A673 (cell line): ENCODE measurements around the gene FBXW5. TPM values are rescaled to one million over a fixed set of nuclear protein-coding genes. Genes with fewer than 3 reads are reported as not detected.

Source experiments
- BruUV-seq: library from RNA; stranded (reverse); fragments of 400-500 nt; replicated peaks from 2 replicates; lab custom pipeline; 2021; lab: Mats Ljungman, UMichigan
- CTCF ChIA-PET: fragments of 300-600 bp; sonication (Branson Sonifier 250); formaldehyde crosslinking; loops from one replicate; lab custom pipeline; 2022; ENCODE audit warnings: antibody characterized with exemption; lab: Charles Lee
- POLR2A ChIA-PET: fragments of 300-600 bp; sonication (Branson Sonifier 250); formaldehyde crosslinking; loops from one replicate; lab custom pipeline; 2022; ENCODE audit warnings: antibody characterized with exemption; ENCODE audit not compliant: low non-redundant PET; lab: Charles Lee
- DNase-seq: peaks from one replicate; pipeline ENCODE4 v3.0.0-alpha.2; 2015; ENCODE audit warnings: low spot score
- H3K27ac ChIP-seq: fragments of 200-600 bp; sonication (generic); 2 replicates; pipeline ENCODE4 v1.5.1; 2016; ENCODE audit warnings: mixed run types, low read depth, mild to moderate bottlenecking, mixed read lengths, antibody characterized with exemption, low read length; ENCODE audit not compliant: poor library complexity, severe bottlenecking
- H3K27me3 ChIP-seq: fragments of 200-600 bp; sonication (generic); replicated peaks from 2 replicates; pipeline ENCODE4 v1.6.1; 2017; ENCODE audit warnings: mixed run types, low read depth, mild to moderate bottlenecking, mixed read lengths, antibody characterized with exemption, low read length; ENCODE audit not compliant: insufficient read depth, poor library complexity
- H3K36me3 ChIP-seq: fragments of 200-600 bp; sonication (generic); 2 replicates; pipeline ENCODE4 v1.6.1; 2016; ENCODE audit warnings: mixed run types, mild to moderate bottlenecking, mixed read lengths, antibody characterized with exemption, low read length; ENCODE audit not compliant: insufficient read depth, poor library complexity, severe bottlenecking
- H3K4me1 ChIP-seq: fragments of 200-600 bp; sonication (generic); 2 replicates; pipeline ENCODE4 v1.6.1; 2017; ENCODE audit warnings: mixed run types, mild to moderate bottlenecking, mixed read lengths, antibody characterized with exemption, low read length; ENCODE audit not compliant: insufficient read depth, poor library complexity, severe bottlenecking
- H3K4me3 ChIP-seq: fragments of 200-600 bp; sonication (generic); 2 replicates; pipeline ENCODE4 v1.5.1; 2016; ENCODE audit warnings: low read depth, mixed run types, mild to moderate bottlenecking, mixed read lengths, low read length; ENCODE audit not compliant: poor library complexity, severe bottlenecking
- H3K9me3 ChIP-seq: fragments of 200-600 bp; sonication (generic); 2 replicates; pipeline ENCODE4 v1.6.1; 2016; ENCODE audit warnings: mixed run types, low read depth, mild to moderate bottlenecking, mixed read lengths, antibody characterized with exemption, low read length; ENCODE audit not compliant: poor library complexity, severe bottlenecking
- EZH2 ChIP-seq: fragments of 200-600 bp; sonication (generic); IDR thresholded peaks from 2 replicates; pipeline ENCODE4 v1.6.1; 2017; ENCODE audit warnings: borderline replicate concordance, low read depth, mild to moderate bottlenecking, mixed read lengths, antibody characterized with exemption, low read length; ENCODE audit not compliant: poor library complexity, severe bottlenecking
- intact Hi-C: fragments of 100-400 bp; cut with micrococcal nuclease; formaldehyde crosslinking; loops from one replicate; pipeline ENCODE4 v1.10.0; 2022; ENCODE audit not compliant: unreplicated experiment
- total RNA-seq: library from RNA; stranded (reverse); gene quantifications from 2 replicates; pipeline ENCODE4 v1.2.3, GENCODE V29; 2021
- TF ChIP-seq, protein P1 (sequence below): fragments of 300-800, 200-600 bp; sonication (generic); conservative IDR thresholded peaks from 2 replicates; pipeline ENCODE4 v1.5.1; 2017; ENCODE audit warnings: low read depth, mild to moderate bottlenecking, antibody characterized with exemption, low read length, moderate library complexity, mixed read lengths

The FBXW5 gene
- total RNA-seq, 1 experiment from 2014 or later: 81.8 TPM

DNA sequence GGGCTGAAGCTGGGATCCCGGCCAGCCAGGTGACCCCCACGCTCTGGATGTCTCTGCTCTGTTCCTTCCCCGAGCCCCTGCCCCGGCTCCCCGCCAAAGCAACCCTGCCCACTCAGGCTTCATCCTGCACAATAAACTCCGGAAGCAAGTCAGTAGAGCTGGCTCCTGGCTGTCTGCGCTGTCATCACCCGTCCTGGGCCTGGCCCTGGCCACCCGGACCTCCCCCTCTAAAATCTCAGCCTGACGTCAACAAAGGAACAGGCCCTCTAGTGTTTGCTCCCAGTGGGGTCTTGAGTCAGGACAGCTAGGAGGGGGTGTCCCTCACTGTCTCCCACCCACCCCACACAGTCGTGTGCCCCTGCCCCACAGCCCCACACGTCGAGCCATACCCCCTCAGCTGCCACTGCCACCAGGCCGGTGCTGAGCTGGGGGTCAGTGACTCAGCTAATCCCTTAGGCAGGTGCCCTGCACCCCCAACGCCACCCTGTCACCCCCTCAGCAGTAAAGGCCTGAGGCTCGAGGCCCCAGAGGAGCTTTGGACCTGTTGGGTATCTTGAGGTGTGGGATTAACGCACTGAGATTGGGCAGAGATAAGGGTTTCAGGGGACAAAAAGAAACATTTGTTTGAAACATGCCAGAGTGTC is 37.2 kb upstream of the FBXW5 start:
- peak; percentile 67 for DNase-seq
- no TSS peak for BruUV-seq
- intact Hi-C loops: no loop called here
- ChIA-PET POLR2A (no interaction called here), CTCF (no interaction called here)
- Histone ChIP-seq H3K9me3 (no peaks in the 10 kb centered on the region), H3K27ac (no peak overlapping the region), H3K27me3 (no peaks in the 10 kb centered on the region), H3K36me3 (no peaks in the 10 kb centered on the region), H3K4me3 (no peak overlapping the region), H3K4me1 (no peaks in the 10 kb centered on the region)
- no peak for TF ChIP-seq EZH2
- TF ChIP-seq, protein P1, sequence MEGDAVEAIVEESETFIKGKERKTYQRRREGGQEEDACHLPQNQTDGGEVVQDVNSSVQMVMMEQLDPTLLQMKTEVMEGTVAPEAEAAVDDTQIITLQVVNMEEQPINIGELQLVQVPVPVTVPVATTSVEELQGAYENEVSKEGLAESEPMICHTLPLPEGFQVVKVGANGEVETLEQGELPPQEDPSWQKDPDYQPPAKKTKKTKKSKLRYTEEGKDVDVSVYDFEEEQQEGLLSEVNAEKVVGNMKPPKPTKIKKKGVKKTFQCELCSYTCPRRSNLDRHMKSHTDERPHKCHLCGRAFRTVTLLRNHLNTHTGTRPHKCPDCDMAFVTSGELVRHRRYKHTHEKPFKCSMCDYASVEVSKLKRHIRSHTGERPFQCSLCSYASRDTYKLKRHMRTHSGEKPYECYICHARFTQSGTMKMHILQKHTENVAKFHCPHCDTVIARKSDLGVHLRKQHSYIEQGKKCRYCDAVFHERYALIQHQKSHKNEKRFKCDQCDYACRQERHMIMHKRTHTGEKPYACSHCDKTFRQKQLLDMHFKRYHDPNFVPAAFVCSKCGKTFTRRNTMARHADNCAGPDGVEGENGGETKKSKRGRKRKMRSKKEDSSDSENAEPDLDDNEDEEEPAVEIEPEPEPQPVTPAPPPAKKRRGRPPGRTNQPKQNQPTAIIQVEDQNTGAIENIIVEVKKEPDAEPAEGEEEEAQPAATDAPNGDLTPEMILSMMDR: no peak

DNA sequence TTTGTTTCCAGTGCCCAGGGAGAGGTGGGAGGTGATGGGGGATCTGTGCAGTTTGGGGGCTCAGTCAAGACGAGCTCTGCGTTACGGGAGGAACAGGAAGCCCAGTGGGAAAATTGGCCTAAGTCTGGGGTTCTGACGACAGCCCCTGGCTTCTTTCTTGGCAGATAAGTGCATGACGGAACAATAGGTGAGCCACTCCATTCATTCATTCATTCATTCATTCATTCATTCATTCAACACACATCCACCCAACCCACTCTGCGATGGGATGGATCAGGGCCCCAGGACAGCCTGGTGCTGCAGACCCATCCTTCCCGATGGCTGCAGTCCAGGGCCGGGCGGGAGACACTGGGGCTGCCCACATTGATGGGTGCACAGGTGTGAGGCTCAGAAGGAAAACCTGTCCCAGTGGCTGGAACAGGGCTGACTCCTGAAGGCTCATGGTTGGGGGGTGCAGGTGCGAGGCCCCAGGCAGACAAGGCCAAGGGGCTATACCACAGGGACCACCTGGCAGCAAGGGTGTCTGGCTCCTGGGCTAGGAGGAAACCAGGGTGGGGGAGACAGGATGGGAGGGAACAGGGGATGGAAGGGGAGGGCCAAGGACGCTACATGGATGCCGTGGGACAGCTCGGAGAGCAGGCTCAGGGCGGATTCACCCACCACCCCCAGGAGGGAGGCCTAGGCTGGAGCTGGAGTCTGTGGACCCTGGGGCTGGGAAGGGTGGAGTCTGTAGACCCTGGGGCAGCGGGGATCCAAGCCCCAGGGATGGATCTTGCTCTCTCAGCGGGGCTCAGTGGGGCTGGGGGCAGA is 36.3 kb upstream of the FBXW5 start:
- no TSS peak for BruUV-seq
- H3K4me1 ChIP-seq: no peaks in the 10 kb centered on the region
- no peaks in the 10 kb centered on the region for H3K36me3 ChIP-seq
- CTCF ChIA-PET: no interaction called here
- no peak overlapping the region for H3K4me3 ChIP-seq
- no peaks in the 10 kb centered on the region for H3K9me3 ChIP-seq
- H3K27me3 ChIP-seq: no peaks in the 10 kb centered on the region
- intact Hi-C loops: no loop called here
- TF ChIP-seq EZH2: no peak
- TF ChIP-seq, protein P1: no peak
- POLR2A ChIA-PET: no interaction called here
- no peak overlapping the region for H3K27ac ChIP-seq
- no peak for DNase-seq

DNA sequence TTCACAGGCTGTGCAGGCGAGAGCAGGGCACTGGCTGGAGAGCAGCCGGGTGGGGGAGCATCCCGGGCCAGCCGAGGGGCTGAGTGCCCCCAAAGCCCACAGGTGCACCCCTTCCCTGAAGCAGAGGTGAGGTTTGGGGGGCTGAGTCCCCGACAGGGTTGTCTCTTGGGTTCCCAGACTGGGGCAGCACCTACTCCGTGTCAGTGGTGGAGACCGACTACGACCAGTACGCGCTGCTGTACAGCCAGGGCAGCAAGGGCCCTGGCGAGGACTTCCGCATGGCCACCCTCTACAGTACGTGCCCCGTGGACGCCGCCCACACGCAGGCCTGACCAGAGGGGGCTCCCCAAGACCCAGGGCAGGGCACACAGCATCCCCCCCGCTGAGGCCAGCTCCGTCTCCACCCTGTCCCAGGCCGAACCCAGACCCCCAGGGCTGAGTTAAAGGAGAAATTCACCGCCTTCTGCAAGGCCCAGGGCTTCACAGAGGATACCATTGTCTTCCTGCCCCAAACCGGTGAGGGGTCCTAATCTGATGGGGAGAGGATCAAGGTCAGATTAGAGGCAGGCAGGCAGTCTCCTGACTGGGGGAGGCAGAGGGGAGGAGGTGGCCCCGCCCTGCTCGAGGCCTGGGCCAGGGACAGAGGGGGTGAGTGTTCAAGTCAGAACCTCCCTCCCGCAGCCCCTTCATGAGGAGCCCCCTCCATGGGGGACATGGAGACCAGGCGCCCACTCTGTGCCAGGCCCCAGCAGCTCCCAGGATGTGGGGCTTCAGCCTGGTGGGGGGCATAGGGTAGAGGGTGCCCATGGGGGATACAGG is 35.4 kb upstream of the FBXW5 start:
- CTCF ChIA-PET: no interaction called here

More for the DNA sequence above, 35.4 kb upstream of the FBXW5 start:
- intact Hi-C loops: no loop called here
- H3K27ac ChIP-seq: no peak overlapping the region
- H3K4me3 ChIP-seq: no peak overlapping the region
- BruUV-seq: no TSS peak
- no peaks in the 10 kb centered on the region for H3K9me3 ChIP-seq
- no peak for DNase-seq
- H3K36me3 ChIP-seq: no peaks in the 10 kb centered on the region
- POLR2A ChIA-PET: no interaction called here
- TF ChIP-seq, protein P1: no peak
- TF ChIP-seq EZH2: no peak
- no peaks in the 10 kb centered on the region for H3K4me1 ChIP-seq
- H3K27me3 ChIP-seq: no peaks in the 10 kb centered on the region
